ENCODE data around the gene OLFML1. TPM values are rescaled to one million over a fixed set of nuclear protein-coding genes. Genes with fewer than 3 reads are reported as not detected.

OLFML1 gene
- polyA plus RNA-seq, 1 donor from 2014 or later, result not detected

GRCh38 chr11:7537265-7537664, 52.0 kb downstream of the OLFML1 start:
- H3K9me3 ChIP-seq (ENCODE audit: low read length), result no peaks in the 10 kb centered on the region
- no peak overlapping the region for H3K4me3 ChIP-seq (ENCODE audit: low read length)
- no peaks in the 10 kb centered on the region for H3K79me2 ChIP-seq (replicated peaks; ENCODE audit: insufficient read depth, low read length)
- TF ChIP-seq TAF1 (IDR thresholded peaks at IDR 0.05; ENCODE audit: low read depth), result no peak
- no peak for TF ChIP-seq RAD21 (conservative IDR thresholded peaks at IDR 0.05)
- no peak for TF ChIP-seq REST (IDR thresholded peaks at IDR 0.05; ENCODE audit: borderline replicate concordance)
- TF ChIP-seq CTCF (IDR thresholded peaks at IDR 0.05; ENCODE audit: poor library complexity, severe bottlenecking), result no peak
- no peak for TF ChIP-seq POLR2AphosphoS5 (IDR thresholded peaks at IDR 0.05)
- no peak for TF ChIP-seq EP300 (conservative IDR thresholded peaks at IDR 0.05; ENCODE audit: poor library complexity, severe bottlenecking)
- TF ChIP-seq SMC3 (conservative IDR thresholded peaks at IDR 0.05; ENCODE audit: poor library complexity), result no peak
- TF ChIP-seq MXI1 (conservative IDR thresholded peaks at IDR 0.05; ENCODE audit: poor library complexity, severe bottlenecking), result no peak
- H3K4me2 ChIP-seq (ENCODE audit: low read length), result no peak overlapping the region
- H3K9me2 ChIP-seq (ENCODE audit: insufficient read depth, low read length), result no peaks in the 10 kb centered on the region
- H3K36me3 ChIP-seq (ENCODE audit: insufficient read depth, low read length), result no peaks in the 10 kb centered on the region
- H3K27ac ChIP-seq (ENCODE audit: low read length), result no peak overlapping the region
- H3F3A ChIP-seq (ENCODE audit: insufficient read depth, low read length, poor library complexity, severe bottlenecking), result no peaks in the 10 kb centered on the region
- H4K20me1 ChIP-seq (ENCODE audit: insufficient read depth), result no peaks in the 10 kb centered on the region
- H2AFZ ChIP-seq (ENCODE audit: low read depth, low read length), result no peak overlapping the region
- no peaks in the 10 kb centered on the region for H3K27me3 ChIP-seq (ENCODE audit: insufficient read depth, low read depth, low read length)
- no peak overlapping the region for H3K9ac ChIP-seq (ENCODE audit: low read length)

GRCh38 chr11:7538031-7538430, 52.7 kb downstream of the OLFML1 start:
- H3K36me3 ChIP-seq (ENCODE audit: insufficient read depth, low read length), result no peaks in the 10 kb centered on the region
- H3K9me3 ChIP-seq (ENCODE audit: low read length), result no peaks in the 10 kb centered on the region
- no peaks in the 10 kb centered on the region for H4K20me1 ChIP-seq (ENCODE audit: insufficient read depth)
- H3K9me2 ChIP-seq (ENCODE audit: insufficient read depth, low read length), result no peaks in the 10 kb centered on the region
- H3K9ac ChIP-seq (ENCODE audit: low read length), result no peak overlapping the region
- no peak overlapping the region for H3K27ac ChIP-seq (ENCODE audit: low read length)
- no peak overlapping the region for H3K4me3 ChIP-seq (ENCODE audit: low read length)
- no peak overlapping the region for H3K4me2 ChIP-seq (ENCODE audit: low read length)
- H2AFZ ChIP-seq (ENCODE audit: low read depth, low read length), result no peak overlapping the region
- H3F3A ChIP-seq (ENCODE audit: insufficient read depth, low read length, poor library complexity, severe bottlenecking), result no peaks in the 10 kb centered on the region
- H3K79me2 ChIP-seq (replicated peaks; ENCODE audit: insufficient read depth, low read length), result no peaks in the 10 kb centered on the region
- no peaks in the 10 kb centered on the region for H3K27me3 ChIP-seq (ENCODE audit: insufficient read depth, low read depth, low read length)
- no peak for TF ChIP-seq SMC3 (conservative IDR thresholded peaks at IDR 0.05; ENCODE audit: poor library complexity)

All from neural cell (in vitro differentiated cells).